ENCODE data around the gene STK39. TPM values are rescaled to one million over a fixed set of nuclear protein-coding genes. Genes with fewer than 3 reads are reported as not detected.

The STK39 gene
- total and polyA plus RNA-seq, 2 of the 4 experiments (the other 2 are of a cell fraction) = 11.8 to 16.4 TPM

DNA sequence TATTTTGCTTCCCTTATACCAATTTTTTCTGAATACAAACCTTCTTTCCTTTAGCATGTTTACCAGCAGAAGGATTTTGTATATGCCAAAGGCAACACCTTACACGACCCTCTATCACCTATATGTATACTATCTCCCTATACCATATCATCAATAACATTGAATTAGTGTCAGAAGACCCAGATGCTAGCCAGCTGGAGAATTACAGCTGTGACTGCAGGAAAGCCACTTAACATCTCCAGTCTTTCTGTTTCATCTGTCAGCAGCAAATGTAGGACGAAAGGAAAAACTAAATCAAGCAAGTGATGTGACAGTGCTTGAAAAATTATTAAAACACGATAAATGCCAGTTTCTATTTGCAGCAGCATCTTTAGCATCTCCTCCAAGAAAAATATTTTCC lies 193.7 kb downstream of the STK39 start:
- no peak overlapping the region for H3K4me2 ChIP-seq (ENCODE audit: low read depth, low read length)
- no peak overlapping the region for H2BK15ac ChIP-seq (ENCODE audit: low read depth, low read length)
- H2AK9ac ChIP-seq (replicated peaks; ENCODE audit: low read depth, low read length, poor library complexity) = no peak overlapping the region
- no peak overlapping the region for H3K18ac ChIP-seq (ENCODE audit: low read depth, low read length)
- peaks cover 15 to 29% of the 10 kb centered on the region in 2 experiments for H3K79me1 ChIP-seq (ENCODE audit: low read depth in 1 of 2, low read length in 2 of 2)
- H3K36me3 ChIP-seq (ENCODE audit: control insufficient read depth, insufficient read depth, low read length) = peaks cover 5% of the 10 kb centered on the region
- ChIA-PET CTCF (no interaction called here), POLR2A (ENCODE audit: unreplicated experiment) (no interaction called here)
- no peak overlapping the region for H2BK120ac ChIP-seq (ENCODE audit: low read depth, low read length)
- DNase-seq (no peak), ATAC-seq (ENCODE audit: low read depth) (no peak)
- no TSS peak for BruUV-seq (replicated peaks)
- H3K23ac ChIP-seq (ENCODE audit: low read depth, low read length) = no peak overlapping the region
- in situ Hi-C loops (cut with MboI; ENCODE audit: low sequenced_read_pairs) (no loop called here), dilution Hi-C loops (cut with HindIII; ENCODE audit: low sequenced_read_pairs, unreplicated experiment) (no loop called here), intact Hi-C loops (cut with micrococcal nuclease) (no loop called here)
- TF ChIP-seq POLR2A (IDR thresholded peaks at IDR 0.05; ENCODE audit: low read depth, low read length) (no peak), SMC3 (IDR thresholded peaks at IDR 0.05; ENCODE audit: low read depth, low read length) (no peak), CHD1 (IDR thresholded peaks at IDR 0.05; ENCODE audit: low read depth, low read length) (no peak), RCOR1 (IDR thresholded peaks at IDR 0.05; ENCODE audit: insufficient replicate concordance, low read length) (no peak), BHLHE40 (IDR thresholded peaks at IDR 0.05; ENCODE audit: low read depth, low read length) (no peak), FOS (IDR thresholded peaks at IDR 0.05; ENCODE audit: low read depth, low read length) (no peak), RFX5 (IDR thresholded peaks at IDR 0.05; ENCODE audit: low read depth, low read length) (no peak), CEBPB (IDR thresholded peaks at IDR 0.05; ENCODE audit: low read depth, low read length) (no peak), MAFK (IDR thresholded peaks at IDR 0.05; ENCODE audit: low read depth, low read length) (no peak), MXI1 (IDR thresholded peaks at IDR 0.05; ENCODE audit: borderline replicate concordance, low read depth, low read length) (no peak), NFE2L2 (IDR thresholded peaks at IDR 0.05; ENCODE audit: low read depth, low read length) (no peak), MAZ (IDR thresholded peaks at IDR 0.05; ENCODE audit: borderline replicate concordance, low read depth, low read length) (no peak), RAD21 (IDR thresholded peaks at IDR 0.05; ENCODE audit: low read length) (no peak)
- TF ChIP-seq, protein P1, sequence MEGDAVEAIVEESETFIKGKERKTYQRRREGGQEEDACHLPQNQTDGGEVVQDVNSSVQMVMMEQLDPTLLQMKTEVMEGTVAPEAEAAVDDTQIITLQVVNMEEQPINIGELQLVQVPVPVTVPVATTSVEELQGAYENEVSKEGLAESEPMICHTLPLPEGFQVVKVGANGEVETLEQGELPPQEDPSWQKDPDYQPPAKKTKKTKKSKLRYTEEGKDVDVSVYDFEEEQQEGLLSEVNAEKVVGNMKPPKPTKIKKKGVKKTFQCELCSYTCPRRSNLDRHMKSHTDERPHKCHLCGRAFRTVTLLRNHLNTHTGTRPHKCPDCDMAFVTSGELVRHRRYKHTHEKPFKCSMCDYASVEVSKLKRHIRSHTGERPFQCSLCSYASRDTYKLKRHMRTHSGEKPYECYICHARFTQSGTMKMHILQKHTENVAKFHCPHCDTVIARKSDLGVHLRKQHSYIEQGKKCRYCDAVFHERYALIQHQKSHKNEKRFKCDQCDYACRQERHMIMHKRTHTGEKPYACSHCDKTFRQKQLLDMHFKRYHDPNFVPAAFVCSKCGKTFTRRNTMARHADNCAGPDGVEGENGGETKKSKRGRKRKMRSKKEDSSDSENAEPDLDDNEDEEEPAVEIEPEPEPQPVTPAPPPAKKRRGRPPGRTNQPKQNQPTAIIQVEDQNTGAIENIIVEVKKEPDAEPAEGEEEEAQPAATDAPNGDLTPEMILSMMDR (conservative IDR thresholded peaks at IDR 0.05; ENCODE audit: low read depth, low read length) = no peak
- TF ChIP-seq, protein P2, sequence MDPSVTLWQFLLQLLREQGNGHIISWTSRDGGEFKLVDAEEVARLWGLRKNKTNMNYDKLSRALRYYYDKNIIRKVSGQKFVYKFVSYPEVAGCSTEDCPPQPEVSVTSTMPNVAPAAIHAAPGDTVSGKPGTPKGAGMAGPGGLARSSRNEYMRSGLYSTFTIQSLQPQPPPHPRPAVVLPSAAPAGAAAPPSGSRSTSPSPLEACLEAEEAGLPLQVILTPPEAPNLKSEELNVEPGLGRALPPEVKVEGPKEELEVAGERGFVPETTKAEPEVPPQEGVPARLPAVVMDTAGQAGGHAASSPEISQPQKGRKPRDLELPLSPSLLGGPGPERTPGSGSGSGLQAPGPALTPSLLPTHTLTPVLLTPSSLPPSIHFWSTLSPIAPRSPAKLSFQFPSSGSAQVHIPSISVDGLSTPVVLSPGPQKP (IDR thresholded peaks at IDR 0.05; ENCODE audit: borderline replicate concordance, low read depth, low read length) = no peak
- TF ChIP-seq, protein P3, sequence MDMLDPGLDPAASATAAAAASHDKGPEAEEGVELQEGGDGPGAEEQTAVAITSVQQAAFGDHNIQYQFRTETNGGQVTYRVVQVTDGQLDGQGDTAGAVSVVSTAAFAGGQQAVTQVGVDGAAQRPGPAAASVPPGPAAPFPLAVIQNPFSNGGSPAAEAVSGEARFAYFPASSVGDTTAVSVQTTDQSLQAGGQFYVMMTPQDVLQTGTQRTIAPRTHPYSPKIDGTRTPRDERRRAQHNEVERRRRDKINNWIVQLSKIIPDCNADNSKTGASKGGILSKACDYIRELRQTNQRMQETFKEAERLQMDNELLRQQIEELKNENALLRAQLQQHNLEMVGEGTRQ (IDR thresholded peaks at IDR 0.05; ENCODE audit: low read depth, low read length) = no peak
- H3K4me1 ChIP-seq (ENCODE audit: control insufficient read depth, insufficient read depth, low read length) = no peaks in the 10 kb centered on the region
- peaks cover 6% of the 10 kb centered on the region; the same call in 1 of the 2 replicates for H3K9me1 ChIP-seq (ENCODE audit: insufficient read depth, low read length)
- H2BK5ac ChIP-seq (ENCODE audit: low read depth, low read length, poor library complexity, severe bottlenecking) = no peak overlapping the region
- H4K91ac ChIP-seq (ENCODE audit: insufficient read depth, low read depth, low read length) = no peak overlapping the region
- no peak overlapping the region for H3K4ac ChIP-seq (ENCODE audit: low read depth, low read length)
- H3K4me3 ChIP-seq (ENCODE audit: insufficient read depth, low read depth, low read length) = no peak overlapping the region
- H4K8ac ChIP-seq (ENCODE audit: low read depth in 2 of 2, low read length in 2 of 2) = no peak overlapping the region
- no peaks in the 10 kb centered on the region for H4K20me1 ChIP-seq (ENCODE audit: insufficient read depth, low read length)
- no peak overlapping the region for H3K14ac ChIP-seq (replicated peaks; ENCODE audit: low read depth, low read length)
- H2BK20ac ChIP-seq (ENCODE audit: low read depth, low read length) = no peak overlapping the region
- no peaks in the 10 kb centered on the region for H3K9me3 ChIP-seq (ENCODE audit: control insufficient read depth, insufficient read depth, low read length)
- H4K5ac ChIP-seq (ENCODE audit: low read depth, low read length) = no peak overlapping the region
- no peak overlapping the region for H3K27ac ChIP-seq (ENCODE audit: insufficient read depth, low read length)
- H3K9ac ChIP-seq (ENCODE audit: low read depth, low read length) = no peak overlapping the region
- H2AFZ ChIP-seq (replicated peaks; ENCODE audit: low read length, poor library complexity) = no peak overlapping the region
- no peak overlapping the region for H3K56ac ChIP-seq (ENCODE audit: extremely low read depth, insufficient read depth, low read length)
- WGBS, 2 experiments (ENCODE audit: extremely low coverage in 2 of 2, insufficient read length in 1 of 2) = no CpG with 5 or more reads among the region's 3 CpGs
- no peak overlapping the region for H2AK5ac ChIP-seq (ENCODE audit: low read depth, low read length)
- no peaks in the 10 kb centered on the region for H3K27me3 ChIP-seq (ENCODE audit: control insufficient read depth, insufficient read depth, low read length)
